ENCODE measurements around the gene MAP4K2. TPM values are rescaled to one million over a fixed set of nuclear protein-coding genes. Genes with fewer than 3 reads are reported as not detected.
A peak's percentile ranks its signal among the peaks of the same experiment; 100 is the strongest.

MAP4K2 gene
- total RNA-seq, 4 donors from 2014 or later, result 13.6 to 20.4 (median 15.3) TPM

- Histone ChIP-seq H3K4me3 (no peak overlapping the region), H3K4me1 (no peaks in the 10 kb centered on the region), H3K27me3 (no peaks in the 10 kb centered on the region), H3K36me3 (no peaks in the 10 kb centered on the region), H3K27ac (no peak overlapping the region), H3K9me3 (no peaks in the 10 kb centered on the region)
- 89% methylated on average over 9 of the region's 9 CpGs for WGBS
- no peak for TF ChIP-seq CTCF (IDR thresholded peaks at IDR 0.05)
- TF ChIP-seq POLR2A (IDR thresholded peaks at IDR 0.05), result no peak
- no peak for TF ChIP-seq POLR2AphosphoS5 (IDR thresholded peaks at IDR 0.05)
- TF ChIP-seq EP300 (IDR thresholded peaks at IDR 0.05), result no peak
- no peak for DNase-seq (ENCODE audit: low spot score in 2 of 2)
Measured at GRCh38 chr11:64751580-64751979, 51.4 kb downstream of the MAP4K2 start.

- no peaks in the 10 kb centered on the region for H3K36me3 ChIP-seq
- H3K4me3 ChIP-seq, result no peak overlapping the region
- H3K9me3 ChIP-seq, result no peaks in the 10 kb centered on the region
- H3K27ac ChIP-seq, result no peak overlapping the region
- TF ChIP-seq POLR2AphosphoS5 (IDR thresholded peaks at IDR 0.05) (no peak), POLR2A (IDR thresholded peaks at IDR 0.05) (no peak), CTCF (IDR thresholded peaks at IDR 0.05) (no peak), EP300 (IDR thresholded peaks at IDR 0.05) (no peak)
- H3K27me3 ChIP-seq, result no peaks in the 10 kb centered on the region
- H3K4me1 ChIP-seq, result no peaks in the 10 kb centered on the region
- 92% methylated on average over 2 of the region's 9 CpGs for WGBS
- no peak for DNase-seq (ENCODE audit: low spot score in 2 of 2)
Measured at GRCh38 chr11:64751136-64751535, 51.9 kb downstream of the MAP4K2 start.

- Histone ChIP-seq H3K4me3 (no peak overlapping the region), H3K4me1 (peaks cover 6% of the 10 kb centered on the region), H3K36me3 (no peaks in the 10 kb centered on the region), H3K9me3 (no peaks in the 10 kb centered on the region), H3K27me3 (no peaks in the 10 kb centered on the region), H3K27ac (no peak overlapping the region)
- WGBS, result 95% methylated on average over 13 of the region's 13 CpGs
- no peak for DNase-seq (ENCODE audit: low spot score in 2 of 2)
- no peak for TF ChIP-seq EP300 (IDR thresholded peaks at IDR 0.05)
- no peak for TF ChIP-seq CTCF (IDR thresholded peaks at IDR 0.05)
- no peak for TF ChIP-seq POLR2A (IDR thresholded peaks at IDR 0.05)
- no peak for TF ChIP-seq POLR2AphosphoS5 (IDR thresholded peaks at IDR 0.05)
Measured at GRCh38 chr11:64750361-64751054, 52.5 kb downstream of the MAP4K2 start.

- no peak for TF ChIP-seq POLR2A (IDR thresholded peaks at IDR 0.05)
- TF ChIP-seq POLR2AphosphoS5 (IDR thresholded peaks at IDR 0.05), result no peak
- no peak for TF ChIP-seq EP300 (IDR thresholded peaks at IDR 0.05)
- DNase-seq (ENCODE audit: low spot score in 2 of 2), result no peak
- no peak overlapping the region for H3K4me3 ChIP-seq
- 80% methylated on average over 15 of the region's 15 CpGs for WGBS
- H3K9me3 ChIP-seq, result no peaks in the 10 kb centered on the region
- peaks cover 28% of the 10 kb centered on the region for H3K4me1 ChIP-seq
- peak overlapping the region; percentile 23 for H3K27ac ChIP-seq
- no peaks in the 10 kb centered on the region for H3K36me3 ChIP-seq
- peaks cover 21% of the 10 kb centered on the region for H3K27me3 ChIP-seq
Measured at GRCh38 chr11:64747961-64748665, 54.9 kb downstream of the MAP4K2 start.

- Histone ChIP-seq H3K4me3 (no peak overlapping the region), H3K27ac (peak overlapping the region; percentile 28), H3K9me3 (no peaks in the 10 kb centered on the region), H3K36me3 (no peaks in the 10 kb centered on the region), H3K4me1 (peaks cover 44% of the 10 kb centered on the region), H3K27me3 (peaks cover 37% of the 10 kb centered on the region)
- TF ChIP-seq CTCF (IDR thresholded peaks at IDR 0.05), result no peak
- TF ChIP-seq POLR2AphosphoS5 (IDR thresholded peaks at IDR 0.05), result no peak
- no peak for TF ChIP-seq POLR2A (IDR thresholded peaks at IDR 0.05)
- no peak for TF ChIP-seq EP300 (IDR thresholded peaks at IDR 0.05)
- WGBS, result 83% methylated on average over 5 of the region's 10 CpGs
- DNase-seq (ENCODE audit: low spot score in 2 of 2), result no peak
Measured at GRCh38 chr11:64746486-64746885, 56.5 kb downstream of the MAP4K2 start.

All from suprapubic skin (tissue), 4 donors.